ENCODE results near the gene PEPD. TPM values are rescaled to one million over a fixed set of nuclear protein-coding genes. Genes with fewer than 3 reads are reported as not detected.

PEPD gene
- total RNA-seq, 1 experiment from 2014 or later = 18.3 TPM

- BruUV-seq (replicated peaks) = no TSS peak
- intact Hi-C loops (cut with micrococcal nuclease) = no loop called here
- no peak for DNase-seq (ENCODE audit: unreplicated experiment)
- no peak overlapping the region for H3K4me3 Mint-ChIP-seq (ENCODE audit: unreplicated experiment)
- H3K9me3 Mint-ChIP-seq (ENCODE audit: unreplicated experiment) = no peaks in the 10 kb centered on the region
- no peak overlapping the region for H3K27ac Mint-ChIP-seq (ENCODE audit: low read depth, unreplicated experiment)
- ChIA-PET CTCF (interaction anchor here (1.6 to 3.2 kb wide), 2 partner anchors 23 to 317 kb away, joined by 5 to 12 read pairs; no protein-coding TSS in a partner anchor), POLR2A (no interaction called here)
- no peaks in the 10 kb centered on the region for H3K27me3 Mint-ChIP-seq (ENCODE audit: insufficient read depth, unreplicated experiment)
- no peaks in the 10 kb centered on the region for H3K4me1 Mint-ChIP-seq (ENCODE audit: insufficient read depth, unreplicated experiment)
- TF ChIP-seq, protein P1, sequence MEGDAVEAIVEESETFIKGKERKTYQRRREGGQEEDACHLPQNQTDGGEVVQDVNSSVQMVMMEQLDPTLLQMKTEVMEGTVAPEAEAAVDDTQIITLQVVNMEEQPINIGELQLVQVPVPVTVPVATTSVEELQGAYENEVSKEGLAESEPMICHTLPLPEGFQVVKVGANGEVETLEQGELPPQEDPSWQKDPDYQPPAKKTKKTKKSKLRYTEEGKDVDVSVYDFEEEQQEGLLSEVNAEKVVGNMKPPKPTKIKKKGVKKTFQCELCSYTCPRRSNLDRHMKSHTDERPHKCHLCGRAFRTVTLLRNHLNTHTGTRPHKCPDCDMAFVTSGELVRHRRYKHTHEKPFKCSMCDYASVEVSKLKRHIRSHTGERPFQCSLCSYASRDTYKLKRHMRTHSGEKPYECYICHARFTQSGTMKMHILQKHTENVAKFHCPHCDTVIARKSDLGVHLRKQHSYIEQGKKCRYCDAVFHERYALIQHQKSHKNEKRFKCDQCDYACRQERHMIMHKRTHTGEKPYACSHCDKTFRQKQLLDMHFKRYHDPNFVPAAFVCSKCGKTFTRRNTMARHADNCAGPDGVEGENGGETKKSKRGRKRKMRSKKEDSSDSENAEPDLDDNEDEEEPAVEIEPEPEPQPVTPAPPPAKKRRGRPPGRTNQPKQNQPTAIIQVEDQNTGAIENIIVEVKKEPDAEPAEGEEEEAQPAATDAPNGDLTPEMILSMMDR (IDR thresholded peaks at IDR 0.05; ENCODE audit: unreplicated experiment) = no peak
- no peaks in the 10 kb centered on the region for H3K36me3 Mint-ChIP-seq (ENCODE audit: insufficient read depth, unreplicated experiment)
Observed at GRCh38 chr19:33453265-33453664, 68.3 kb downstream of the PEPD start.

- no peaks in the 10 kb centered on the region for H3K9me3 Mint-ChIP-seq (ENCODE audit: unreplicated experiment)
- TF ChIP-seq, protein P1 (IDR thresholded peaks at IDR 0.05; ENCODE audit: unreplicated experiment) = no peak
- intact Hi-C loops (cut with micrococcal nuclease) = no loop called here
- ChIA-PET CTCF (interaction anchor here (0.7 to 3.2 kb wide), 4 partner anchors 9 to 45 kb away, joined by 3 to 12 read pairs (median 4); no protein-coding TSS in a partner anchor), POLR2A (no interaction called here)
- no peaks in the 10 kb centered on the region for H3K36me3 Mint-ChIP-seq (ENCODE audit: insufficient read depth, unreplicated experiment)
- no peaks in the 10 kb centered on the region for H3K4me1 Mint-ChIP-seq (ENCODE audit: insufficient read depth, unreplicated experiment)
- no peak overlapping the region for H3K4me3 Mint-ChIP-seq (ENCODE audit: unreplicated experiment)
- no TSS peak for BruUV-seq (replicated peaks)
- H3K27ac Mint-ChIP-seq (ENCODE audit: low read depth, unreplicated experiment) = no peak overlapping the region
- no peaks in the 10 kb centered on the region for H3K27me3 Mint-ChIP-seq (ENCODE audit: insufficient read depth, unreplicated experiment)
- no peak for DNase-seq (ENCODE audit: unreplicated experiment)
Observed at GRCh38 chr19:33450689-33451088, 70.9 kb downstream of the PEPD start.

- CTCF ChIA-PET = interaction anchor here (0.6 to 0.7 kb wide), 2 partner anchors 9 to 544 kb away, joined by 3 to 4 read pairs; no protein-coding TSS in a partner anchor
- POLR2A ChIA-PET = no interaction called here
- no peaks in the 10 kb centered on the region for H3K27me3 Mint-ChIP-seq (ENCODE audit: insufficient read depth, unreplicated experiment)
- no peak overlapping the region for H3K27ac Mint-ChIP-seq (ENCODE audit: low read depth, unreplicated experiment)
- no peaks in the 10 kb centered on the region for H3K4me1 Mint-ChIP-seq (ENCODE audit: insufficient read depth, unreplicated experiment)
- intact Hi-C loops (cut with micrococcal nuclease) = no loop called here
- DNase-seq (ENCODE audit: unreplicated experiment) = no peak
- TF ChIP-seq, protein P1 (IDR thresholded peaks at IDR 0.05; ENCODE audit: unreplicated experiment) = no peak
- H3K4me3 Mint-ChIP-seq (ENCODE audit: unreplicated experiment) = no peak overlapping the region
- no TSS peak for BruUV-seq (replicated peaks)
- no peaks in the 10 kb centered on the region for H3K36me3 Mint-ChIP-seq (ENCODE audit: insufficient read depth, unreplicated experiment)
- H3K9me3 Mint-ChIP-seq (ENCODE audit: unreplicated experiment) = no peaks in the 10 kb centered on the region
Observed at GRCh38 chr19:33449799-33450198, 71.8 kb downstream of the PEPD start.

DNA sequence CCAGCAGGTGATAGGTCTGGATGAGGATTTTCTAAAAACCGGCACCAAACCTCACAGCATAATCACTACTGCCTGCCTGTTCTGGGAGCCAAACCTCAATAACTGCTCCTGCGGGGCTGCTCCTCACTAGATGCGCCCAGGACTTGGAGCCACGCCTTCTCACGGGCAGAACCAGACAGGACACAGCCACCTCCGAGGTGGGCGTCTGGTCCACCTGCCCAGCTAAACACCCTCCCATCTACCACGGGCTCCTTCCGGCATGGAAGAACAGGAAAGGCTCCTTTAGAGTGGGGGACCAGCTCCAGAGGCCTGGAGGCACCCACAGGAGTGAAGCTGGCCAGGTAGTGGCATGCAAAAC, 73.5 kb downstream of the PEPD start:
- TF ChIP-seq, protein P1 (IDR thresholded peaks at IDR 0.05; ENCODE audit: unreplicated experiment) = no peak
- H3K4me3 Mint-ChIP-seq (ENCODE audit: unreplicated experiment) = no peak overlapping the region
- H3K4me1 Mint-ChIP-seq (ENCODE audit: insufficient read depth, unreplicated experiment) = no peaks in the 10 kb centered on the region
- H3K27ac Mint-ChIP-seq (ENCODE audit: low read depth, unreplicated experiment) = no peak overlapping the region
- POLR2A ChIA-PET = no interaction called here
- H3K27me3 Mint-ChIP-seq (ENCODE audit: insufficient read depth, unreplicated experiment) = no peaks in the 10 kb centered on the region
- intact Hi-C loops (cut with micrococcal nuclease) = no loop called here
- CTCF ChIA-PET = interaction anchor here (0.7 to 1.3 kb wide), 4 partner anchors 17 to 550 kb away, joined by 3 to 6 read pairs (median 4); no protein-coding TSS in a partner anchor
- no peak for DNase-seq (ENCODE audit: unreplicated experiment)
- no peaks in the 10 kb centered on the region for H3K9me3 Mint-ChIP-seq (ENCODE audit: unreplicated experiment)
- BruUV-seq (replicated peaks) = no TSS peak
- H3K36me3 Mint-ChIP-seq (ENCODE audit: insufficient read depth, unreplicated experiment) = no peaks in the 10 kb centered on the region

Data from MCF 10A (cell line).